NCI-H460 (cell line): ENCODE data around the gene KRTAP4-3. TPM values are rescaled to one million over a fixed set of nuclear protein-coding genes. Genes with fewer than 3 reads are reported as not detected.
"Not testable (repeated sequence)": the region's sequence is repeated elsewhere in the genome, so short reads cannot be mapped to it uniquely, and the experiment has no call there.

Experiments
- DNase-seq: peaks from one replicate; pipeline ENCODE4 v3.0.0-alpha.2; 2016; ENCODE audit warnings: low read depth; ENCODE audit errors: extremely low read depth
- polyA plus RNA-seq: library from polyadenylated mRNA; depleted of rRNA; stranded (reverse); fragments of >200 nt; gene quantifications from 2 replicates; pipeline ENCODE4 v1.2.3, GENCODE V29; 2014; cell fraction: nucleus; rRNA removed
- total RNA-seq: library from RNA; depleted of rRNA; stranded (reverse); fragments of >200 nt; shearing (Covaris generic); gene quantifications from 2 replicates; pipeline ENCODE4 v1.2.3, GENCODE V29; 2014; rRNA removed

The KRTAP4-3 gene
- not detected in 2 replicates for total RNA-seq
- polyA plus RNA-seq = not detected in 2 replicates

GRCh38 chr17:41168121-41168520 is at the start of gene KRTAP4-3:
Gene KRTAP4-3, minus strand, starts transcription at chr17:41168221. Its CDS starts 49 bp downstream, at chr17:41168172.
- no peak for DNase-seq

- DNase-seq = no peak
Measured at GRCh38 chr17:41215681-41216080, 47.7 kb upstream of the KRTAP4-3 start.

- DNase-seq = no peak
Measured at GRCh38 chr17:41212524-41213169, 44.6 kb upstream of the KRTAP4-3 start.

GRCh38 chr17:41211845-41212466 is 43.9 kb upstream of the KRTAP4-3 start:
- no peak for DNase-seq

DNA sequence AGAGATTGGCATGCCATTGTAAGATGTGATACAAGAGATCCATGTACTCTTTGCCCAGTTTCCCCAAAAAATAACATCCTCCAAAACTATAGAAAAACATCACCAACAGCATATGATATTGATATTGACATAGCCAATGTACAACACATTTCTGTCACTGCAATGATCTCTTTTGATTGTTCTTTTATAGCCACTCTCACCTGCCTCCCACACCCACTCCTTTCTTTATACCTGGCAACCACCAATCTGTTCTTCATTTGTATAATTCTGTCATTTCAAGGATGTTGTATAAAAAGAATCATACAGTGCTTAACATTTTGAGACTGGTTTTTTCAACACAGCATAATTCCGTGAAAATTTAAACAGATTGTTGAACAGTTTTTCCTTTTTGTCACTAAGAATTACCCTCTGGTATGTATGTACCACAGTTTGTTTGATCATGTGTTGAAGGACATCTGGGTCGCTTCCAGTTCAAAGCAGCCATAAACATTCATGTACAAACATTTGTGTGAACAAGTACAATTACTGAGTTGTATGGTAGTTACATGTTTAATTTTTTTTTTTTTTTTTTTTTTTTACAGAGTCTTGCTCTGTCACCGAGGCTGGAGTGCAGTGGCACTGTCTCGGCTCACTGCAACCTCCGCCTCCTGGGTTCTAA is 31.5 kb upstream of the KRTAP4-3 start:
- DNase-seq = no peak

GRCh38 chr17:41196068-41196467 is 28.0 kb upstream of the KRTAP4-3 start:
- DNase-seq = no peak

DNA sequence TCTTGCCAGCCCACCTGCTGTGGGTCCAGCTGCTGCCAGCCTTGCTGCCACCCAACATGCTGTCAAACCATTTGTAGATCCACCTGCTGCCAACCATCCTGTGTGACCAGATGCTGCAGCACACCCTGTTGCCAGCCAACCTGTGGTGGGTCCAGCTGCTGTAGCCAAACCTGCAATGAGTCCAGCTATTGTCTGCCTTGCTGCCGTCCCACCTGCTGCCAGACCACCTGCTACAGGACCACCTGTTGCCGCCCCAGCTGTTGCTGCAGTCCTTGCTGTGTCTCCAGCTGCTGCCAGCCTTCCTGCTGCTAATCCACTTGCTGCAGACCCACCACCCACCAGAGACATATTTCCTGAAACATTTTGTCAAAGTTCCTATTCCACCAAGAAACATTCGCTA is 22.3 kb upstream of the KRTAP4-3 start:
- no peak for DNase-seq

- DNase-seq = not testable (repeated sequence)
Measured at GRCh38 chr17:41189837-41190318, 21.9 kb upstream of the KRTAP4-3 start, which contains the start of gene KRTAP9-1. Gene KRTAP9-1, plus strand, starts transcription at chr17:41189887. Its CDS starts 0 bp downstream, at chr17:41189887.

GRCh38 chr17:41186872-41187271 is 18.9 kb upstream of the KRTAP4-3 start:
- DNase-seq = no peak

DNA sequence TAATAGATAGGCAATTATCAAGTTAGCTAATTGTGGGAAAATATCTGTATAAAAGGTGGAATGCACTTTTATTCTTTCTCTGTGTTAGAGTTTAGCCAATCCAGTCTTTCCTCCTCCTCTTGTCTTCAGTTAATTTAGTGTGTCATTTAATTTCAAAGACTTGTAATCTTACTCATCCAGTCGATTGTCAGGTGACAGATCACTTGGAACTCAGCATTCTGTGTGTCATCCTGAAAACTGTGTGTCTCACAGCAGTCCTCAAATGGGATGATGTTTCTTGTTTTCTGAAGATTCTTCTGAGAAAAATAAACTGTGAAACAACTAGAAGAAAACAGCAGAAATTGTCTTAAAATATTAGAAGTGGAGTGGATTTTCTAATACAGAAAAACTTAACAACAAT is 17.0 kb upstream of the KRTAP4-3 start:
- DNase-seq = no peak

GRCh38 chr17:41184480-41184961 is 16.5 kb upstream of the KRTAP4-3 start, which contains the start of gene KRTAP4-1:
Gene KRTAP4-1, minus strand, starts transcription at chr17:41184911. Its CDS starts 57 bp downstream, at chr17:41184854.
- no peak for DNase-seq

DNA sequence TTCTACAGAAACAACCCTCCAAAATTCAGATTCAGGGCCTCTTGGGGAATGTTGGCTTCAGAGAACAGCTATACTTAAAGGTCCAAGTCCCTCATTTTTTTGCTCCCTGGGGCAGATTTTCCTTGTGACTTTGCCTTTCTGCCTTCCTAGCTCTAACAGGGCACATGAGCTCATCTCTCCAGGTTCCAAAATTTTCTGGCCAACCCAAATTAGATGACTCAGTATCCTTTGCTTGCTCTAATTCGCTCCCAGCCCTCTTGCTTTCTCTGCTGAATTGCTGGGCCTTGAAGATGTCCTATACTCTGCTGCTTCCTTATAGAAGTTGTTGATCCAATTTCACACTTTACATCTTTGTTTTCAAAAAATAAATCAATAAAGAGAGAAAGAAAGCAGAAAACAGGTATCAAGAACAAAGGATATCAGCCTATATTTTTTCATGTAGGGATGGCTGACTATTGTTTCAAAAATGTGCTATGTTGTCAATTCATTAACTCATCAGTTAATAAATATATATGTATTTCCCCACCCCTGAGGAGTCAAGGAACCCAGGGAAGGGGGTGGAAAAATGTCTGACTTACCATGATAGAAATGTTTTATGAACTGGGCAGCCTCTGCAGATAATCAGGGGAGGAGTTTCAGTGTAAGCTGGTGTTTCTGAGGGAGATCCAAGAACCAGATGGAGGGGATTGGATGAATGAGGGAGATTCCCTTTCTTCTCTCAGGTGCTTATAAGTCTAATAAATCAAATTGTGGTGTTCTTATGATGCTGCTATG is 11.0 kb upstream of the KRTAP4-3 start:
- no peak for DNase-seq

GRCh38 chr17:41178341-41178740 is 10.3 kb upstream of the KRTAP4-3 start:
- no peak for DNase-seq

DNA sequence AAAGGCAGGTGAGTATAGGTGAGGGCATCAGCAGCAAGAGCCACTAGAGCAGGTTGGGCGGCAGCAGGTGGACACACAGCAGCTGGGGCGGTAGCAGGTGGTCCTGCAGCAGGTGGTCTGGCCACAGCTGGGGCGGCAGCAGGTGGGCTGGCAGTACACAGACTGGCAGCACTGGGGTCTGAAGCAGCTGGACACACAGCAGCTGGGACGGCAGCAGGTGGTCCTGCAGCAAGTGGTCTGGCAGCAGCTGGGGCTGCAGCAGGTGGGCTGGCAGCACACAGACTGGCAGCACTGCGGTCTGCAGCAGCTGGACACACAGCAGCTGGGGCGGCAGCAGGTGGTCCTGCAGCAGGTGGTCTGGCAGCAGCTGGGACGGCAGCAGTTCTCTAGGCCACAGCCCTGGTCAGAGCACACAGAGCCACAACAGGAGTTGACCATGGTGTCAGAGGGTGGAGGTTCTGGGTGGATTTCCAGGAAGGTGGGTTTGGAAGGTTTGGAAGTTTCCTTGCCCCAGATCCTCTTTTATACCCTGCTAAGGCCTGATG is 9.8 kb upstream of the KRTAP4-3 start, which contains the start of gene KRTAP4-2:
KRTAP4-2 (minus strand) TSS at position 495 of the 545 bp plus-strand sequence; CDS start at position 438, 57 bp downstream.
- DNase-seq = no peak

DNA sequence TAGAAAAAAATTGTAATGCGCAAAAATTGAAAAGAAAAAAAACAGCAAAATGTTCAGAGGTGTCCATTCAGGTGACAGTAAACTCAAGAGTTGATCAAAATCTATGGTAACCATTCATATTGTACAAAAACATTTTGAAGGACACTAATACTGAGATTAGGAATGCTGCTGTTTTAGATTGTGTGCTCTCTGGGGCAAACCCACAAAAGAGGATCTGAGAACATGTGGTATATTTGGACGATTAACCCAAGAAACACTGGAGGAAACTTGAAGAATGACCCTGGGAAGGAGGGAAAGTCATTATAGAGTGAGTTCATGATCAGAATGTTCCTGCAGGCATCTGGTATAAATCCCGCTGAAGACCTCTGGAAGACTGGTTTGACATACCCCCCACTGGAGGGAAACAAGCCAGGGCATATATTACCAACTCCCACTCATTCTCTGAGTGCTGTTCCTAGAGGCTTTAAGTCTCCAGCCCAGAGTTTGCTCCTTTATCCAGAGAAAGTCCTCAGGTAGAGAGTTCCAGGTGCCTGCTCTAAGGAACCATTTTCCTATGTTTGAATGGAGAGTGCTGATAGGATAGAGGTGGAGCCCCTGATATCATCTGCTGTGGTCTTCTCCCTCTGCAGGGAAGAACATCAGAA is 8.8 kb upstream of the KRTAP4-3 start:
- DNase-seq = no peak

DNA sequence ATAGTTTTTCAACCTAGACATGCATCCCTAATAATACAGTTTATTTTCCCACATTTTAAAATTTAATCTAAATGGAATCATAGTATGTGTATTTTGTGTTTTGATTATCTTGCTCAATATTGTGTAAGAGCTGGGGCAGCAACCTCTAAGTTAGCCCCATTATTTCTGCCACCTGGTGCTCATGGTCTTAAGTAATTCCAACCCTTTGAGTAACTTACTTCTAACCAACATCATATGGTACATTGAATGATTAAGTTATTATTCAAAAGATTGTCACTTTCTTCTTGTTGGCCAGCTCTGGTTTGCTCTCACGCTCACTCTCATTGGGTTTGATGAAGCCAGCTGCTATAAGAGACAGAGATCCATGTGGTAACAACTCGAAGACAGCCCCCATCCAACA is 3.9 kb upstream of the KRTAP4-3 start:
- no peak for DNase-seq

DNA sequence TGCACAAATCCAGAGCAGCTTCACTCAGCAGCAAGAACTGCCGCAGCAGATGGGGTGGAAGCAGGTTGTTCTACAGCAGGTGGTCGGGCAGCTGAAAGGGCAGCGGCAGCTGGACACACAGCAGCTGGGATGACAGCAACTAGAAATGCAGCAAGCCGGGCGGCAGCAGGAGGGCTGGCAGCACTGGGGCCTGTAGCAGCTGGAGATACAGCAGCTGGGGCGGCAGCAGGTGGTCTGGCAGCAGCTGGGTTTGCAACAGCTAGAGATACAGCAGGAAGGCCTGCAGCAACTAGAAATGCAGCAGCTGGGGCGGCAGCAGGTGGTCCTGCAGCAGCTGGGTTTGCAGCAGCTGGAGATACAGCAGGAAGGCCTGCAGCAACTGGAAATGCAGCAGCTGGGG is 460 bp downstream of the KRTAP4-3 start:
- DNase-seq = no peak

GRCh38 chr17:41163828-41164227 is 4.2 kb downstream of the KRTAP4-3 start:
- no peak for DNase-seq

- DNase-seq = no peak
Measured at GRCh38 chr17:41160648-41161047, 7.4 kb downstream of the KRTAP4-3 start, which contains the start of gene KRTAP4-4. Gene KRTAP4-4, minus strand, starts transcription at chr17:41160748. Its CDS starts 57 bp downstream, at chr17:41160691.
